NCI-H2029 treated with DMSO at 0.1 percent for 48 hours (cell line): ENCODE data around the gene PARD3B.

Experiments used
- DNase-seq: peaks from one replicate; lab custom pipeline; 2025; lab: John Stamatoyannopoulos, UW

PARD3B gene

GRCh38 chr2:204696124-204696523 is 150.8 kb downstream of the PARD3B start:
- DNase-seq, result no peak

- no peak for DNase-seq
Measured at GRCh38 chr2:204705243-204705932, 160.1 kb downstream of the PARD3B start.

- DNase-seq, result no peak
Measured at GRCh38 chr2:204706939-204707338, 161.7 kb downstream of the PARD3B start.

GRCh38 chr2:204713211-204713610 is 167.9 kb downstream of the PARD3B start:
- DNase-seq, result no peak

GRCh38 chr2:204715361-204715760 is 170.1 kb downstream of the PARD3B start:
- DNase-seq, result no peak

- no peak for DNase-seq
Measured at GRCh38 chr2:204717591-204717990, 172.3 kb downstream of the PARD3B start.

- no peak for DNase-seq
Measured at GRCh38 chr2:204718607-204719006, 173.3 kb downstream of the PARD3B start.

- DNase-seq, result no peak
Measured at GRCh38 chr2:204720874-204721273, 175.6 kb downstream of the PARD3B start.

- DNase-seq, result no peak
Measured at GRCh38 chr2:204722207-204722606, 176.9 kb downstream of the PARD3B start.

GRCh38 chr2:204722691-204723090 is 177.4 kb downstream of the PARD3B start:
- no peak for DNase-seq

- no peak for DNase-seq
Measured at GRCh38 chr2:204725693-204726360, 180.6 kb downstream of the PARD3B start.

GRCh38 chr2:204726831-204727230 is 181.6 kb downstream of the PARD3B start:
- no peak for DNase-seq

- no peak for DNase-seq
Measured at GRCh38 chr2:204727368-204727767, 182.1 kb downstream of the PARD3B start.

GRCh38 chr2:204730603-204731002 is 185.3 kb downstream of the PARD3B start:
- DNase-seq, result no peak

GRCh38 chr2:204732019-204732418 is 186.7 kb downstream of the PARD3B start:
- no peak for DNase-seq

GRCh38 chr2:204737296-204737695 is 192.0 kb downstream of the PARD3B start:
- DNase-seq, result no peak

GRCh38 chr2:204738721-204739120 is 193.4 kb downstream of the PARD3B start:
- DNase-seq, result no peak

- DNase-seq, result no peak
Measured at GRCh38 chr2:204743393-204743960, 198.2 kb downstream of the PARD3B start.

GRCh38 chr2:204744506-204744905 is 199.2 kb downstream of the PARD3B start:
- DNase-seq, result no peak

GRCh38 chr2:204748286-204748685 is 203.0 kb downstream of the PARD3B start:
- no peak for DNase-seq

- DNase-seq, result no peak
Measured at GRCh38 chr2:204749319-204749718, 204.0 kb downstream of the PARD3B start.

- no peak for DNase-seq
Measured at GRCh38 chr2:204750389-204750788, 205.1 kb downstream of the PARD3B start.

- DNase-seq, result no peak
Measured at GRCh38 chr2:204751472-204751871, 206.2 kb downstream of the PARD3B start.
